Smooth muscle cell (in vitro differentiated cells): ENCODE results near the gene CACHD1. TPM values are rescaled to one million over a fixed set of nuclear protein-coding genes. Genes with fewer than 3 reads are reported as not detected.

Experiments
- DNase-seq: peaks from one replicate; lab custom pipeline; 2025; ENCODE audit not compliant: unreplicated experiment; lab: John Stamatoyannopoulos, UW
- H2AFZ ChIP-seq: fragments of 200-600 bp; sonication (generic); 2 replicates; pipeline ENCODE4 v1.6.0; 2016; ENCODE audit warnings: antibody characterized with exemption, low read depth, mild to moderate bottlenecking
- H3F3A ChIP-seq: fragments of 200-600 bp; sonication (generic); 2 replicates; pipeline ENCODE4 v1.6.0; 2017; ENCODE audit warnings: antibody characterized with exemption, low read depth
- H3K27ac ChIP-seq: fragments of 200-600 bp; sonication (generic); 2 replicates; pipeline ENCODE4 v1.5.1; 2016; ENCODE audit warnings: low read depth, mild to moderate bottlenecking
- H3K27me3 ChIP-seq: fragments of 200-600 bp; sonication (generic); 2 replicates; pipeline ENCODE4 v1.6.1; 2016; ENCODE audit warnings: low read depth, mild to moderate bottlenecking
- H3K36me3 ChIP-seq: fragments of 200-600 bp; sonication (generic); 2 replicates; pipeline ENCODE4 v1.5.1; 2016; ENCODE audit warnings: low read depth
- H3K4me1 ChIP-seq: fragments of 200-600 bp; sonication (generic); 2 replicates; pipeline ENCODE4 v1.5.1; 2016; ENCODE audit warnings: low read depth
- H3K4me2 ChIP-seq: fragments of 200-600 bp; sonication (generic); 2 replicates; pipeline ENCODE4 v1.6.0; 2016; ENCODE audit warnings: mild to moderate bottlenecking
- H3K4me3 ChIP-seq: fragments of 200-600 bp; sonication (generic); 2 replicates; pipeline ENCODE4 v1.5.1; 2016; ENCODE audit warnings: mild to moderate bottlenecking
- H3K79me2 ChIP-seq: fragments of 200-600 bp; sonication (generic); 2 replicates; pipeline ENCODE4 v1.6.0; 2016; ENCODE audit warnings: low read depth, mild to moderate bottlenecking
- H3K9ac ChIP-seq: fragments of 200-600 bp; sonication (generic); 2 replicates; pipeline ENCODE4 v1.6.0; 2016; ENCODE audit warnings: low read depth
- H3K9me3 ChIP-seq: fragments of 200-600 bp; sonication (generic); replicated peaks from 2 replicates; pipeline ENCODE4 v1.5.1; 2016; ENCODE audit warnings: low read depth
- H4K20me1 ChIP-seq: fragments of 200-600 bp; sonication (generic); 2 replicates; pipeline ENCODE4 v1.6.0; 2016; ENCODE audit warnings: low read depth
- WGBS: methylation state at CpG from one replicate; pipeline ENCODE4 v1.1.7; 2016; ENCODE audit warnings: low lambda C conversion rate; 5-methylcytosine and 5-hydroxymethylcytosine counted together
- polyA plus RNA-seq: library from polyadenylated mRNA; unstranded; fragments of >200 nt; fragmentation: Nextera tagmentation; extraction: Ambion mirVana; gene quantifications from 2 replicates; pipeline ENCODE4 v1.2.1, GENCODE V29; 2016
- total RNA-seq: library from RNA; depleted of rRNA; stranded (reverse); fragments of >200 nt; gene quantifications from 2 replicates; pipeline ENCODE4 v1.2.3, GENCODE V29; 2014
- TF ChIP-seq, protein P1 (sequence below): fragments of 200-600 bp; sonication (generic); IDR thresholded peaks from 2 replicates; pipeline ENCODE4 v1.5.1; 2017; ENCODE audit warnings: borderline replicate concordance, mild to moderate bottlenecking, antibody characterized with exemption; ENCODE audit not compliant: insufficient read depth, poor library complexity, severe bottlenecking

CACHD1 gene
- total and polyA plus RNA-seq, 2 experiments from 2014 or later: 12.9 to 20.8 TPM

DNA sequence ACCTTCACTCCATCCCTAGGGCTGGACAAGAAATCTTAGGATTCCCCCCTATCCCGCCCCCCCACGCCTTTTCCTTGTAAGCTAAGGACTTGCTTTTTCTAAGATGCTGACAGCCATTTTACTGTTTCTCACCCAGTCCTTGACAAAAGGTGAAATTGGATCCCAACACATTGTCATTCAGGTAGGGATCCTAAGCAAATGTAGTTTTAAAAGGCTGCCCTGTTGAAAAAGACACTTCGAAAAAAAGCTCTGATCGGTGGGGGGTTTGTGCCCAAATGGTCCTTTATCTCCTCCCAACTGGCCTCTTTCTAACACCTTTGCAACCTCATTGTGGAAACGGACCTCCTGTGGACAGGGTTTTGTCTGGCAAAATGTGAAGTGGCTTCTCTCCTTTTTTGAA is 2.9 kb downstream of the CACHD1 start:
- TF ChIP-seq, protein P1, sequence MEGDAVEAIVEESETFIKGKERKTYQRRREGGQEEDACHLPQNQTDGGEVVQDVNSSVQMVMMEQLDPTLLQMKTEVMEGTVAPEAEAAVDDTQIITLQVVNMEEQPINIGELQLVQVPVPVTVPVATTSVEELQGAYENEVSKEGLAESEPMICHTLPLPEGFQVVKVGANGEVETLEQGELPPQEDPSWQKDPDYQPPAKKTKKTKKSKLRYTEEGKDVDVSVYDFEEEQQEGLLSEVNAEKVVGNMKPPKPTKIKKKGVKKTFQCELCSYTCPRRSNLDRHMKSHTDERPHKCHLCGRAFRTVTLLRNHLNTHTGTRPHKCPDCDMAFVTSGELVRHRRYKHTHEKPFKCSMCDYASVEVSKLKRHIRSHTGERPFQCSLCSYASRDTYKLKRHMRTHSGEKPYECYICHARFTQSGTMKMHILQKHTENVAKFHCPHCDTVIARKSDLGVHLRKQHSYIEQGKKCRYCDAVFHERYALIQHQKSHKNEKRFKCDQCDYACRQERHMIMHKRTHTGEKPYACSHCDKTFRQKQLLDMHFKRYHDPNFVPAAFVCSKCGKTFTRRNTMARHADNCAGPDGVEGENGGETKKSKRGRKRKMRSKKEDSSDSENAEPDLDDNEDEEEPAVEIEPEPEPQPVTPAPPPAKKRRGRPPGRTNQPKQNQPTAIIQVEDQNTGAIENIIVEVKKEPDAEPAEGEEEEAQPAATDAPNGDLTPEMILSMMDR: no peak
- no peaks in the 10 kb centered on the region for H3K9me3 ChIP-seq
- H3K36me3 ChIP-seq: no peaks in the 10 kb centered on the region
- H3K4me2 ChIP-seq: peak overlapping the region; percentile 83
- peaks cover 5% of the 10 kb centered on the region for H3K27me3 ChIP-seq
- H3K9ac ChIP-seq: no peak overlapping the region
- H4K20me1 ChIP-seq: peaks cover 6% of the 10 kb centered on the region
- H2AFZ ChIP-seq: no peak overlapping the region
- peaks cover 40% of the 10 kb centered on the region for H3K4me1 ChIP-seq
- 40% methylated on average over 5 of the region's 5 CpGs for WGBS
- peak overlapping the region; percentile 93 for H3K4me3 ChIP-seq
- peaks cover 6% of the 10 kb centered on the region for H3F3A ChIP-seq
- no peak overlapping the region for H3K27ac ChIP-seq
- H3K79me2 ChIP-seq: peaks cover 44% of the 10 kb centered on the region
- no peak for DNase-seq

GRCh38 chr1:64473367-64473766 is 3.4 kb downstream of the CACHD1 start:
- H3F3A ChIP-seq: peaks cover 6% of the 10 kb centered on the region
- H3K4me3 ChIP-seq: peak overlapping the region; percentile 93
- H3K27me3 ChIP-seq: no peaks in the 10 kb centered on the region

DNA sequence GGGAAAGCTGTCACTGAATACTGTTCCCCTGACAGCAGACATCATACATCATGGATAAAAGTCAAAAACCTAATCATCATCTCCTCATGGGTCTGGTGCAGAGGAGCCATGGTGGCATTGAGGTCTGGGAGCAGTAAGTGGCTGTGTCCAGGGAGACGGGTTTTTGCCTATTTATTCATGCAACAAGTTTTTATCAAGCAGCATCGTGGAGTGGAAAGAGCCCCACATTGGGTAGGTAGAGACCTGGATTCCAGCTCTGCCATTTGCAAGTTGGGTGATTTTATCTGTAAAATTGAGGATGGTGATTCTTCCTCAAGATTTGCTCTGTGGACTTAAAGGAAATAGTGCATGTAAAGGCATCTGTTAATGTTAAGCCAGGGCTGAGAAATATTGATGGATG is 4.2 kb downstream of the CACHD1 start:
- 85% methylated on average over 2 of the region's 2 CpGs for WGBS
- no peak for DNase-seq
- Histone ChIP-seq H3K9me3 (no peaks in the 10 kb centered on the region), H3K36me3 (no peaks in the 10 kb centered on the region), H3K9ac (no peak overlapping the region), H3K27me3 (no peaks in the 10 kb centered on the region), H3K27ac (no peak overlapping the region), H3K4me1 (peaks cover 40% of the 10 kb centered on the region), H4K20me1 (peaks cover 6% of the 10 kb centered on the region), H2AFZ (no peak overlapping the region), H3K4me3 (peak overlapping the region; percentile 93), H3K4me2 (no peak overlapping the region), H3F3A (peaks cover 6% of the 10 kb centered on the region), H3K79me2 (peaks cover 55% of the 10 kb centered on the region)
- TF ChIP-seq, protein P1: no peak

More at GRCh38 chr1:64473367-64473766, 3.4 kb downstream of the CACHD1 start:
- Histone ChIP-seq H3K27ac (no peak overlapping the region), H3K9me3 (no peaks in the 10 kb centered on the region), H3K4me1 (peaks cover 40% of the 10 kb centered on the region), H3K36me3 (no peaks in the 10 kb centered on the region), H4K20me1 (peaks cover 6% of the 10 kb centered on the region), H3K4me2 (peak overlapping the region; percentile 83), H3K79me2 (peaks cover 48% of the 10 kb centered on the region), H2AFZ (no peak overlapping the region), H3K9ac (no peak overlapping the region)
- WGBS: 43% methylated on average over 1 of the region's 1 CpG
- no peak for DNase-seq
- TF ChIP-seq, protein P1: no peak
